GM23338 (cell line): ENCODE measurements around the gene KRTAP4-12. TPM values are rescaled to one million over a fixed set of nuclear protein-coding genes. Genes with fewer than 3 reads are reported as not detected.

Experiments
- ATAC-seq: fragments of 200-7000 bp; cut with Tn5 transposase; 3 replicates; pipeline ENCODE4 v1.9.1; 2020
- DNase-seq: peaks from one replicate; pipeline ENCODE4 v3.0.0-alpha.2; 2015; ENCODE audit warnings: low spot score
- H2AFZ ChIP-seq: fragments of 200-600 bp; sonication (generic); 2 replicates; pipeline ENCODE4 v1.8.0; 2016; ENCODE audit warnings: antibody characterized with exemption, mild to moderate bottlenecking, moderate library complexity
- H3F3A ChIP-seq: fragments of 200-600 bp; sonication (generic); replicated peaks from 2 replicates; pipeline ENCODE4 v1.8.0; 2017; ENCODE audit warnings: antibody characterized with exemption, mixed run types, low read depth
- H3K27ac ChIP-seq: fragments of 200-600 bp; sonication (generic); 2 replicates; pipeline ENCODE4 v1.6.1; 2016; ENCODE audit warnings: low read depth
- H3K27me3 ChIP-seq: fragments of 200-600 bp; sonication (generic); 2 replicates; pipeline ENCODE4 v1.8.0; 2016; ENCODE audit warnings: mild to moderate bottlenecking, mixed run types, moderate library complexity; ENCODE audit not compliant: insufficient read depth
- H3K36me3 ChIP-seq: fragments of 200-600 bp; sonication (generic); 2 replicates; pipeline ENCODE4 v1.8.0; 2016; ENCODE audit warnings: mild to moderate bottlenecking; ENCODE audit not compliant: insufficient read depth
- H3K4me1 ChIP-seq: fragments of 200-600 bp; sonication (generic); 2 replicates; pipeline ENCODE4 v1.8.0; 2016; ENCODE audit warnings: mild to moderate bottlenecking, moderate library complexity; ENCODE audit not compliant: insufficient read depth
- H3K4me2 ChIP-seq: fragments of 200-600 bp; sonication (generic); 2 replicates; pipeline ENCODE4 v1.7.1; 2017; ENCODE audit warnings: mixed run types
- H3K4me3 ChIP-seq: fragments of 200-600 bp; sonication (generic); 2 replicates; pipeline ENCODE4 v1.6.1; 2016; ENCODE audit warnings: mixed run types
- H3K79me2 ChIP-seq: fragments of 200-600 bp; sonication (generic); replicated peaks from 2 replicates; pipeline ENCODE4 v1.8.0; 2017; ENCODE audit warnings: mild to moderate bottlenecking; ENCODE audit not compliant: insufficient read depth
- H3K9me2 ChIP-seq: fragments of 200-600 bp; sonication (generic); 2 replicates; pipeline ENCODE4 v1.8.0; 2017; ENCODE audit not compliant: insufficient read depth
- H4K20me1 ChIP-seq: fragments of 200-600 bp; sonication (generic); replicated peaks from 2 replicates; pipeline ENCODE4 v1.8.0; 2017; ENCODE audit warnings: mild to moderate bottlenecking; ENCODE audit not compliant: insufficient read depth
- H3K27ac Mint-ChIP-seq: 2 replicates; pipeline ENCODE4 v1.8.0; 2020; ENCODE audit warnings: inconsistent platforms, mild to moderate bottlenecking, moderate library complexity, mixed read lengths
- H3K27me3 Mint-ChIP-seq: 3 replicates; pipeline ENCODE4 v1.8.0; 2022; ENCODE audit warnings: low read depth, mild to moderate bottlenecking, moderate library complexity, mixed read lengths, inconsistent platforms; ENCODE audit not compliant: insufficient read depth, poor library complexity
- H3K36me3 Mint-ChIP-seq: 3 replicates; pipeline ENCODE4 v1.8.0; 2021; ENCODE audit warnings: low read depth, mild to moderate bottlenecking, inconsistent platforms, moderate library complexity, mixed read lengths
- H3K4me1 Mint-ChIP-seq: 3 replicates; pipeline ENCODE4 v1.8.0; 2020; ENCODE audit warnings: mild to moderate bottlenecking, inconsistent platforms, mixed read lengths
- H3K4me3 Mint-ChIP-seq: 3 replicates; pipeline ENCODE4 v1.8.0; 2021; ENCODE audit warnings: moderate library complexity, mild to moderate bottlenecking, inconsistent platforms, mixed read lengths
- H3K9me3 Mint-ChIP-seq: 3 replicates; pipeline ENCODE4 v1.8.0; 2020; ENCODE audit warnings: moderate library complexity, mild to moderate bottlenecking, inconsistent platforms, mixed read lengths
- CREB1 ChIP-seq: fragments of 250-450 bp; sonication (Bioruptor Pico); IDR thresholded peaks from 2 replicates; pipeline ENCODE4 v1.5.0; 2020; ENCODE audit warnings: low read depth, mild to moderate bottlenecking, moderate library complexity
- EZH2 ChIP-seq: fragments of 200-600 bp; sonication (generic); IDR thresholded peaks from one replicate; pipeline ENCODE4 v1.8.0; 2017; ENCODE audit warnings: antibody characterized with exemption, mild to moderate bottlenecking, low read depth; ENCODE audit not compliant: unreplicated experiment
- EZH2phosphoT487 ChIP-seq: fragments of 200-600 bp; sonication (generic); IDR thresholded peaks from one replicate; pipeline ENCODE4 v1.8.1; 2018; ENCODE audit warnings: antibody characterized with exemption; ENCODE audit not compliant: unreplicated experiment
- JUNB ChIP-seq: IDR thresholded peaks from one replicate; pipeline ENCODE4 v1.6.1; 2016; ENCODE audit warnings: antibody characterized with exemption; ENCODE audit not compliant: unreplicated experiment
- NANOG ChIP-seq: IDR thresholded peaks from 2 replicates; pipeline ENCODE4 v1.6.1; 2016; ENCODE audit warnings: antibody characterized with exemption, borderline replicate concordance
- POLR2AphosphoS5 ChIP-seq: IDR thresholded peaks from 2 replicates; pipeline ENCODE4 v1.6.1; 2016; ENCODE audit warnings: antibody characterized with exemption, low read depth
- STAT1 ChIP-seq: IDR thresholded peaks from one replicate; pipeline ENCODE4 v1.6.1; 2016; ENCODE audit warnings: antibody characterized with exemption; ENCODE audit not compliant: unreplicated experiment
- ZNF114 ChIP-seq: fragments of 250-450 bp; sonication (Bioruptor Pico); IDR thresholded peaks from 2 replicates; pipeline ENCODE4 v1.5.0; 2020; ENCODE audit warnings: mild to moderate bottlenecking, moderate library complexity
- ZNF331 ChIP-seq: fragments of 250-450 bp; sonication (Bioruptor Pico); IDR thresholded peaks from 2 replicates; pipeline ENCODE4 v1.5.0; 2020; ENCODE audit warnings: low read depth, mild to moderate bottlenecking, moderate library complexity
- polyA plus RNA-seq: library from polyadenylated mRNA; unstranded; fragments of >200 nt; fragmentation: Nextera tagmentation; extraction: Ambion mirVana; gene quantifications from 2 replicates; pipeline ENCODE4 v1.2.1, GENCODE V29; 2016
- total RNA-seq: library from RNA; depleted of rRNA; stranded (reverse); fragments of >200 nt; shearing (Covaris generic); gene quantifications from 2 replicates; pipeline ENCODE4 v1.2.3, GENCODE V29; 2014
- TF ChIP-seq, protein P1 (sequence below): IDR thresholded peaks from one replicate; pipeline ENCODE4 v1.6.1; 2018; ENCODE audit warnings: antibody characterized with exemption; ENCODE audit not compliant: unreplicated experiment
- TF ChIP-seq, protein P2 (sequence below): IDR thresholded peaks from 2 replicates; pipeline ENCODE4 v1.6.1; 2016; ENCODE audit warnings: antibody characterized with exemption
- TF ChIP-seq, protein P3 (sequence below), 2 experiments: fragments of 200-600 bp in 1 of 2; sonication (generic) in 1 of 2; conservative IDR thresholded peaks; 2 replicates each; pipeline versions ENCODE4 v1.5.1 to v1.6.1; 2016 to 2017; ENCODE audit warnings: antibody characterized with exemption in 2 of 2, low read depth in 2 of 2, mild to moderate bottlenecking in 2 of 2, moderate library complexity in 1 of 2
- TF ChIP-seq, protein P4 (sequence below): fragments of 250-450 bp; sonication (Bioruptor Pico); IDR thresholded peaks from 2 replicates; pipeline ENCODE4 v1.5.0; 2020; ENCODE audit warnings: mild to moderate bottlenecking, moderate library complexity

Gene KRTAP4-12
- total and polyA plus RNA-seq, 2 experiments from 2014 or later: not detected

DNA sequence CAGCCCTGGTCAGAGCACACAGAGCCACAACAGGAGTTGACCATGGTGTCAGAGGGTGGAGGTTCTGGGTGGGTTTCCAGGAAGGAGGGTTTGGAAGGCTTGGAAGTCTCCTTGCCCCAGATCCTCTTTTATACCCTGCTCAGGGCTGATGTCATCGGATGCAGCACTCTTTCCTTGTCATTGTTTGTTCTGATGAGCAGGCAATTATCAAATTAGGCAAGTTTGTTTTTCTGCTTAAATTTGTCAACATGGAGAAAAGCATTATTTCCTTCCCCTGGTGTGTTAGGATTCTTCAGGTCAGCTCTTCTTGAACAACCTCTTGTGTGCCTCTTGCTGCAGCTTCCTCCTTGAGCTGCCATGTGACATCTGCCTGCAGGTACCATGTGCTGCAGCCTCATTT is 36.7 kb upstream of the KRTAP4-12 start, which contains the start of gene KRTAP4-4:
KRTAP4-4 (minus strand) TSS at position 101 of the 400 bp plus-strand sequence; CDS start at position 44, 57 bp downstream.
- no peak within 1 kb of the TSS for H3K27ac ChIP-seq
- no peak within 1 kb of the TSS; the same call in 1 of the 2 replicates for H2AFZ ChIP-seq
- ATAC-seq: no peak
- no peaks in the 10 kb centered on the region for H3K79me2 ChIP-seq
- Mint-ChIP-seq H3K4me3 (no peak within 1 kb of the TSS), H3K27me3 (peaks cover 5% of the 10 kb centered on the region), H3K27ac (no peak within 1 kb of the TSS), H3K4me1 (peaks cover 3% of the 10 kb centered on the region; the same call in 2 of the 3 replicates), H3K9me3 (no peaks in the 10 kb centered on the region), H3K36me3 (no peaks in the 10 kb centered on the region)
- DNase-seq: no peak
- H3K27me3 ChIP-seq: no peaks in the 10 kb centered on the region
- TF ChIP-seq STAT1: no peak
- no peak for TF ChIP-seq ZNF114 (CRISPR knock-in tag)
- no peak for TF ChIP-seq ZNF331 (CRISPR knock-in tag)
- TF ChIP-seq, protein P1, sequence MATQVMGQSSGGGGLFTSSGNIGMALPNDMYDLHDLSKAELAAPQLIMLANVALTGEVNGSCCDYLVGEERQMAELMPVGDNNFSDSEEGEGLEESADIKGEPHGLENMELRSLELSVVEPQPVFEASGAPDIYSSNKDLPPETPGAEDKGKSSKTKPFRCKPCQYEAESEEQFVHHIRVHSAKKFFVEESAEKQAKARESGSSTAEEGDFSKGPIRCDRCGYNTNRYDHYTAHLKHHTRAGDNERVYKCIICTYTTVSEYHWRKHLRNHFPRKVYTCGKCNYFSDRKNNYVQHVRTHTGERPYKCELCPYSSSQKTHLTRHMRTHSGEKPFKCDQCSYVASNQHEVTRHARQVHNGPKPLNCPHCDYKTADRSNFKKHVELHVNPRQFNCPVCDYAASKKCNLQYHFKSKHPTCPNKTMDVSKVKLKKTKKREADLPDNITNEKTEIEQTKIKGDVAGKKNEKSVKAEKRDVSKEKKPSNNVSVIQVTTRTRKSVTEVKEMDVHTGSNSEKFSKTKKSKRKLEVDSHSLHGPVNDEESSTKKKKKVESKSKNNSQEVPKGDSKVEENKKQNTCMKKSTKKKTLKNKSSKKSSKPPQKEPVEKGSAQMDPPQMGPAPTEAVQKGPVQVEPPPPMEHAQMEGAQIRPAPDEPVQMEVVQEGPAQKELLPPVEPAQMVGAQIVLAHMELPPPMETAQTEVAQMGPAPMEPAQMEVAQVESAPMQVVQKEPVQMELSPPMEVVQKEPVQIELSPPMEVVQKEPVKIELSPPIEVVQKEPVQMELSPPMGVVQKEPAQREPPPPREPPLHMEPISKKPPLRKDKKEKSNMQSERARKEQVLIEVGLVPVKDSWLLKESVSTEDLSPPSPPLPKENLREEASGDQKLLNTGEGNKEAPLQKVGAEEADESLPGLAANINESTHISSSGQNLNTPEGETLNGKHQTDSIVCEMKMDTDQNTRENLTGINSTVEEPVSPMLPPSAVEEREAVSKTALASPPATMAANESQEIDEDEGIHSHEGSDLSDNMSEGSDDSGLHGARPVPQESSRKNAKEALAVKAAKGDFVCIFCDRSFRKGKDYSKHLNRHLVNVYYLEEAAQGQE: no peak
- TF ChIP-seq EZH2phosphoT487: no peak
- TF ChIP-seq, protein P2, sequence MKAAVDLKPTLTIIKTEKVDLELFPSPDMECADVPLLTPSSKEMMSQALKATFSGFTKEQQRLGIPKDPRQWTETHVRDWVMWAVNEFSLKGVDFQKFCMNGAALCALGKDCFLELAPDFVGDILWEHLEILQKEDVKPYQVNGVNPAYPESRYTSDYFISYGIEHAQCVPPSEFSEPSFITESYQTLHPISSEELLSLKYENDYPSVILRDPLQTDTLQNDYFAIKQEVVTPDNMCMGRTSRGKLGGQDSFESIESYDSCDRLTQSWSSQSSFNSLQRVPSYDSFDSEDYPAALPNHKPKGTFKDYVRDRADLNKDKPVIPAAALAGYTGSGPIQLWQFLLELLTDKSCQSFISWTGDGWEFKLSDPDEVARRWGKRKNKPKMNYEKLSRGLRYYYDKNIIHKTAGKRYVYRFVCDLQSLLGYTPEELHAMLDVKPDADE: no peak
- TF ChIP-seq, protein P3, sequence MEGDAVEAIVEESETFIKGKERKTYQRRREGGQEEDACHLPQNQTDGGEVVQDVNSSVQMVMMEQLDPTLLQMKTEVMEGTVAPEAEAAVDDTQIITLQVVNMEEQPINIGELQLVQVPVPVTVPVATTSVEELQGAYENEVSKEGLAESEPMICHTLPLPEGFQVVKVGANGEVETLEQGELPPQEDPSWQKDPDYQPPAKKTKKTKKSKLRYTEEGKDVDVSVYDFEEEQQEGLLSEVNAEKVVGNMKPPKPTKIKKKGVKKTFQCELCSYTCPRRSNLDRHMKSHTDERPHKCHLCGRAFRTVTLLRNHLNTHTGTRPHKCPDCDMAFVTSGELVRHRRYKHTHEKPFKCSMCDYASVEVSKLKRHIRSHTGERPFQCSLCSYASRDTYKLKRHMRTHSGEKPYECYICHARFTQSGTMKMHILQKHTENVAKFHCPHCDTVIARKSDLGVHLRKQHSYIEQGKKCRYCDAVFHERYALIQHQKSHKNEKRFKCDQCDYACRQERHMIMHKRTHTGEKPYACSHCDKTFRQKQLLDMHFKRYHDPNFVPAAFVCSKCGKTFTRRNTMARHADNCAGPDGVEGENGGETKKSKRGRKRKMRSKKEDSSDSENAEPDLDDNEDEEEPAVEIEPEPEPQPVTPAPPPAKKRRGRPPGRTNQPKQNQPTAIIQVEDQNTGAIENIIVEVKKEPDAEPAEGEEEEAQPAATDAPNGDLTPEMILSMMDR (conservative IDR thresholded peaks at IDR 0.05; ENCODE audit: low read depth in 2 of 2): no peak
- TF ChIP-seq, protein P4, sequence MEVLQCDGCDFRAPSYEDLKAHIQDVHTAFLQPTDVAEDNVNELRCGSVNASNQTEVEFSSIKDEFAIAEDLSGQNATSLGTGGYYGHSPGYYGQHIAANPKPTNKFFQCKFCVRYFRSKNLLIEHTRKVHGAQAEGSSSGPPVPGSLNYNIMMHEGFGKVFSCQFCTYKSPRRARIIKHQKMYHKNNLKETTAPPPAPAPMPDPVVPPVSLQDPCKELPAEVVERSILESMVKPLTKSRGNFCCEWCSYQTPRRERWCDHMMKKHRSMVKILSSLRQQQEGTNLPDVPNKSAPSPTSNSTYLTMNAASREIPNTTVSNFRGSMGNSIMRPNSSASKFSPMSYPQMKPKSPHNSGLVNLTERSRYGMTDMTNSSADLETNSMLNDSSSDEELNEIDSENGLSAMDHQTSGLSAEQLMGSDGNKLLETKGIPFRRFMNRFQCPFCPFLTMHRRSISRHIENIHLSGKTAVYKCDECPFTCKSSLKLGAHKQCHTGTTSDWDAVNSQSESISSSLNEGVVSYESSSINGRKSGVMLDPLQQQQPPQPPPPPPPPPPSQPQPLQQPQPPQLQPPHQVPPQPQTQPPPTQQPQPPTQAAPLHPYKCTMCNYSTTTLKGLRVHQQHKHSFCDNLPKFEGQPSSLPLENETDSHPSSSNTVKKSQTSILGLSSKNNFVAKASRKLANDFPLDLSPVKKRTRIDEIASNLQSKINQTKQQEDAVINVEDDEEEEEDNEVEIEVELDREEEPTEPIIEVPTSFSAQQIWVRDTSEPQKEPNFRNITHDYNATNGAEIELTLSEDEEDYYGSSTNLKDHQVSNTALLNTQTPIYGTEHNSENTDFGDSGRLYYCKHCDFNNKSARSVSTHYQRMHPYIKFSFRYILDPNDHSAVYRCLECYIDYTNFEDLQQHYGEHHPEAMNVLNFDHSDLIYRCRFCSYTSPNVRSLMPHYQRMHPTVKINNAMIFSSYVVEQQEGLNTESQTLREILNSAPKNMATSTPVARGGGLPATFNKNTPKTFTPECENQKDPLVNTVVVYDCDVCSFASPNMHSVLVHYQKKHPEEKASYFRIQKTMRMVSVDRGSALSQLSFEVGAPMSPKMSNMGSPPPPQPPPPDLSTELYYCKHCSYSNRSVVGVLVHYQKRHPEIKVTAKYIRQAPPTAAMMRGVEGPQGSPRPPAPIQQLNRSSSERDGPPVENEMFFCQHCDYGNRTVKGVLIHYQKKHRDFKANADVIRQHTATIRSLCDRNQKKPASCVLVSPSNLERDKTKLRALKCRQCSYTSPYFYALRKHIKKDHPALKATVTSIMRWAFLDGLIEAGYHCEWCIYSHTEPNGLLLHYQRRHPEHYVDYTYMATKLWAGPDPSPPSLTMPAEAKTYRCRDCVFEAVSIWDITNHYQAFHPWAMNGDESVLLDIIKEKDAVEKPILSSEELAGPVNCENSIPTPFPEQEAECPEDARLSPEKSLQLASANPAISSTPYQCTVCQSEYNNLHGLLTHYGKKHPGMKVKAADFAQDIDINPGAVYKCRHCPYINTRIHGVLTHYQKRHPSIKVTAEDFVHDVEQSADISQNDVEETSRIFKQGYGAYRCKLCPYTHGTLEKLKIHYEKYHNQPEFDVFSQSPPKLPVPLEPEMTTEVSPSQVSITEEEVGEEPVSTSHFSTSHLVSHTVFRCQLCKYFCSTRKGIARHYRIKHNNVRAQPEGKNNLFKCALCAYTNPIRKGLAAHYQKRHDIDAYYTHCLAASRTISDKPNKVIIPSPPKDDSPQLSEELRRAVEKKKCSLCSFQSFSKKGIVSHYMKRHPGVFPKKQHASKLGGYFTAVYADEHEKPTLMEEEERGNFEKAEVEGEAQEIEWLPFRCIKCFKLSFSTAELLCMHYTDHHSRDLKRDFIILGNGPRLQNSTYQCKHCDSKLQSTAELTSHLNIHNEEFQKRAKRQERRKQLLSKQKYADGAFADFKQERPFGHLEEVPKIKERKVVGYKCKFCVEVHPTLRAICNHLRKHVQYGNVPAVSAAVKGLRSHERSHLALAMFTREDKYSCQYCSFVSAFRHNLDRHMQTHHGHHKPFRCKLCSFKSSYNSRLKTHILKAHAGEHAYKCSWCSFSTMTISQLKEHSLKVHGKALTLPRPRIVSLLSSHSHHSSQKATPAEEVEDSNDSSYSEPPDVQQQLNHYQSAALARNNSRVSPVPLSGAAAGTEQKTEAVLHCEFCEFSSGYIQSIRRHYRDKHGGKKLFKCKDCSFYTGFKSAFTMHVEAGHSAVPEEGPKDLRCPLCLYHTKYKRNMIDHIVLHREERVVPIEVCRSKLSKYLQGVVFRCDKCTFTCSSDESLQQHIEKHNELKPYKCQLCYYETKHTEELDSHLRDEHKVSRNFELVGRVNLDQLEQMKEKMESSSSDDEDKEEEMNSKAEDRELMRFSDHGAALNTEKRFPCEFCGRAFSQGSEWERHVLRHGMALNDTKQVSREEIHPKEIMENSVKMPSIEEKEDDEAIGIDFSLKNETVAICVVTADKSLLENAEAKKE: no peak
- TF ChIP-seq POLR2AphosphoS5: no peak
- TF ChIP-seq JUNB: no peak
- no peak for TF ChIP-seq NANOG
- no peak for TF ChIP-seq EZH2
- no peak for TF ChIP-seq CREB1 (CRISPR knock-in tag)
- H3K4me1 ChIP-seq: no peaks in the 10 kb centered on the region
- no peaks in the 10 kb centered on the region for H3K36me3 ChIP-seq
- H3K4me3 ChIP-seq: no peak within 1 kb of the TSS
- H4K20me1 ChIP-seq: no peaks in the 10 kb centered on the region
- H3K9me2 ChIP-seq: no peaks in the 10 kb centered on the region
- H3F3A ChIP-seq: no peaks in the 10 kb centered on the region
- no peak within 1 kb of the TSS for H3K4me2 ChIP-seq
